HepG2 (cell line): ENCODE measurements around the gene HLCS. TPM values are rescaled to one million over a fixed set of nuclear protein-coding genes. Genes with fewer than 3 reads are reported as not detected.

Experiments used
- ARID4A ChIP-seq: sonication (generic); formaldehyde crosslinking; IDR thresholded peaks from 2 replicates; pipeline ENCODE4 v1.5.0; 2020; ENCODE audit warnings: mild to moderate bottlenecking, missing genetic modification reagents, borderline replicate concordance
- ARNTL ChIP-seq: sonication (generic); formaldehyde crosslinking; IDR thresholded peaks from 2 replicates; pipeline ENCODE4 v1.4.0; 2020; ENCODE audit warnings: mild to moderate bottlenecking, missing genetic modification reagents
- DNMT3B ChIP-seq: conservative IDR thresholded peaks from 2 replicates; pipeline ENCODE4 v1.6.1; 2016; ENCODE audit warnings: missing biosample characterization, control low read depth
- ELF1 ChIP-seq: sonication (generic); formaldehyde crosslinking; IDR thresholded peaks from 2 replicates; pipeline ENCODE4 v1.4.0; 2020; ENCODE audit warnings: missing genetic modification reagents
- KDM3A ChIP-seq: IDR thresholded peaks from 2 replicates; pipeline ENCODE4 v1.6.1; 2018; ENCODE audit warnings: low read depth, missing compliant biosample characterization
- KLF11 ChIP-seq: IDR thresholded peaks from 2 replicates; pipeline ENCODE4 v1.6.1; 2016; ENCODE audit warnings: missing compliant biosample characterization
- REST ChIP-seq, 2 experiments: IDR thresholded peaks; 2 replicates each; pipeline ENCODE4 v1.6.1; 2011 to 2012; ENCODE audit warnings: low read length in 2 of 2, borderline replicate concordance in 1 of 2, low read depth in 1 of 2, mild to moderate bottlenecking in 1 of 2, moderate library complexity in 1 of 2
- SMYD3 ChIP-seq: sonication (generic); formaldehyde crosslinking; IDR thresholded peaks from 2 replicates; pipeline ENCODE4 v1.8.1; 2023; ENCODE audit warnings: mild to moderate bottlenecking, missing genetic modification reagents
- ZFP91 ChIP-seq: sonication (generic); formaldehyde crosslinking; IDR thresholded peaks from 2 replicates; pipeline ENCODE4 v1.9.0; 2022; ENCODE audit warnings: missing genetic modification reagents, mild to moderate bottlenecking, borderline replicate concordance
- ZNF280B ChIP-seq: sonication (generic); formaldehyde crosslinking; IDR thresholded peaks from 2 replicates; pipeline ENCODE4 v1.5.0; 2020; ENCODE audit warnings: missing genetic modification reagents, mild to moderate bottlenecking, borderline replicate concordance
- ZNF350 ChIP-seq: sonication (generic); formaldehyde crosslinking; IDR thresholded peaks from 2 replicates; pipeline ENCODE4 v1.4.0; 2020; ENCODE audit warnings: mild to moderate bottlenecking, low read depth, missing genetic modification reagents, borderline replicate concordance
- ZNF430 ChIP-seq: sonication (generic); formaldehyde crosslinking; IDR thresholded peaks from 2 replicates; pipeline ENCODE4 v1.9.0; 2021; ENCODE audit warnings: mild to moderate bottlenecking, missing genetic modification reagents
- ZNF580 ChIP-seq: IDR thresholded peaks from 2 replicates; pipeline ENCODE4 v1.6.1; 2016; ENCODE audit warnings: low read depth, borderline replicate concordance
- ZNF749 ChIP-seq: sonication (generic); formaldehyde crosslinking; IDR thresholded peaks from 2 replicates; pipeline ENCODE4 v1.8.0; 2022; ENCODE audit warnings: mild to moderate bottlenecking, missing genetic modification reagents, moderate library complexity, borderline replicate concordance
- ZNF775 ChIP-seq: sonication (generic); formaldehyde crosslinking; IDR thresholded peaks from 2 replicates; pipeline ENCODE4 v1.4.0; 2020; ENCODE audit warnings: missing genetic modification reagents, mild to moderate bottlenecking, moderate library complexity, borderline replicate concordance
- polyA plus RNA-seq, 8 experiments: library from polyadenylated mRNA; depleted of rRNA in 3 of 8; stranded (reverse) in 7 of 8; unstranded in 1 of 8; fragments of >200 nt; fragmentation: Illumina TruSeq in 4 of 8; extraction: Trizol in 4 of 8; gene quantifications; 2 replicates each; pipeline versions ENCODE4 v1.2.1 to v1.2.3, GENCODE V29; 2011 to 2016; ENCODE audit warnings: low read depth in 4 of 8, missing spikeins in 1 of 8, mixed read lengths in 1 of 8; ENCODE audit not compliant: insufficient read depth in 1 of 8
- total RNA-seq, 5 experiments: library from RNA; depleted of rRNA; stranded (reverse); fragments of >200 nt; fragmentation: Illumina TruSeq; extraction: Trizol; gene quantifications; 2 replicates each; pipeline ENCODE4 v1.2.3, GENCODE V29; 2016; ENCODE audit warnings: low read depth in 1 of 5

The HLCS gene
- total and polyA plus RNA-seq, 2 of the 13 experiments (the other 11 are each of a cell fraction or from before 2014, with no cell fraction given), result 7.9 to 12.3 TPM

- no peak for TF ChIP-seq ZNF775 (CRISPR knock-in tag)
- peak; percentile 75 for TF ChIP-seq ZFP91 (CRISPR knock-in tag)
- no peak for TF ChIP-seq ZNF430
- 0 out of 2 replicates have a peak, but pooled peaks have one; percentile 14 for TF ChIP-seq ELF1 (CRISPR knock-in tag)
- TF ChIP-seq ZNF280B (CRISPR knock-in tag), result 0 out of 2 replicates have a peak, but pooled peaks have one; percentile 18
- TF ChIP-seq KDM3A (CRISPR knock-in tag), result peak; percentile 51; the same call in 1 of the 2 replicates
- TF ChIP-seq ARID4A, result peak; percentile 57; the same call in 1 of the 2 replicates
- no peak for TF ChIP-seq ZNF749
- TF ChIP-seq REST (IDR thresholded peaks at IDR 0.05; ENCODE audit: borderline replicate concordance in 1 of 2, low read depth in 1 of 2, low read length in 2 of 2), result no peak
- no peak for TF ChIP-seq DNMT3B
- peak; percentile 77 for TF ChIP-seq ZNF580 (CRISPR knock-in tag)
- TF ChIP-seq ARNTL, result no peak
- TF ChIP-seq KLF11 (CRISPR knock-in tag), result 0 out of 2 replicates have a peak, but pooled peaks have one; percentile 59
- TF ChIP-seq ZNF350 (CRISPR knock-in tag), result 0 out of 2 replicates have a peak, but pooled peaks have one; percentile 72
- no peak for TF ChIP-seq SMYD3 (CRISPR knock-in tag)
These were observed 43.4 kb upstream of the HLCS start (continued) for GRCh38 chr21:37009740-37010341.
